Activated T-helper 17 cell treated with anti-CD3 and anti-CD28 coated beads, Interleukin-2, amount 50 U/mL, for 72 hours (primary cell): ENCODE measurements around the gene PTPRM. TPM values are rescaled to one million over a fixed set of nuclear protein-coding genes. Genes with fewer than 3 reads are reported as not detected.

ENCODE experiments used
- ATAC-seq: fragments of 150-1000 bp; cut with Tn5 transposase; replicated peaks from 2 replicates; pipeline ENCODE4 v1.10.0; 2021; ENCODE audit warnings: mild to moderate bottlenecking, moderate library complexity
- H3K27ac Mint-ChIP-seq: one replicate; pipeline ENCODE4 v1.8.0; 2022; ENCODE audit warnings: mixed read lengths
- H3K27me3 Mint-ChIP-seq: one replicate; pipeline ENCODE4 v1.8.0; 2022; ENCODE audit warnings: mixed read lengths
- H3K36me3 Mint-ChIP-seq: one replicate; pipeline ENCODE4 v1.8.0; 2022; ENCODE audit warnings: low read depth, mild to moderate bottlenecking, mixed read lengths
- H3K4me1 Mint-ChIP-seq: one replicate; pipeline ENCODE4 v1.8.0; 2022; ENCODE audit warnings: mixed read lengths
- H3K4me3 Mint-ChIP-seq: one replicate; pipeline ENCODE4 v1.8.0; 2022; ENCODE audit warnings: mild to moderate bottlenecking, mixed read lengths
- H3K9me3 Mint-ChIP-seq: one replicate; pipeline ENCODE4 v1.8.0; 2022; ENCODE audit warnings: mixed read lengths
- total RNA-seq, 2 donors: library from RNA; stranded (reverse); gene quantifications; one replicate each; pipeline ENCODE4 v1.2.3, GENCODE V29; 2022

Gene PTPRM
- total RNA-seq, 2 donors from 2014 or later, result 7.5 to 24.5 TPM

GRCh38 chr18:7618891-7619442, 51.9 kb downstream of the PTPRM start:
- no peak overlapping the region for H3K4me3 Mint-ChIP-seq
- no peak overlapping the region for H3K27ac Mint-ChIP-seq
- no peaks in the 10 kb centered on the region for H3K4me1 Mint-ChIP-seq
- no peaks in the 10 kb centered on the region for H3K9me3 Mint-ChIP-seq
- no peaks in the 10 kb centered on the region for H3K36me3 Mint-ChIP-seq
- no peaks in the 10 kb centered on the region for H3K27me3 Mint-ChIP-seq
- ATAC-seq, result no peak

- Mint-ChIP-seq H3K27ac (no peak overlapping the region), H3K4me3 (no peak overlapping the region), H3K36me3 (no peaks in the 10 kb centered on the region), H3K9me3 (no peaks in the 10 kb centered on the region), H3K27me3 (no peaks in the 10 kb centered on the region), H3K4me1 (no peaks in the 10 kb centered on the region)
- ATAC-seq, result no peak
Observed at GRCh38 chr18:7619676-7620075, 52.6 kb downstream of the PTPRM start.

GRCh38 chr18:7622721-7623120, 55.6 kb downstream of the PTPRM start:
- ATAC-seq, result no peak
- Mint-ChIP-seq H3K9me3 (no peaks in the 10 kb centered on the region), H3K4me1 (no peaks in the 10 kb centered on the region), H3K4me3 (no peak overlapping the region), H3K27me3 (no peaks in the 10 kb centered on the region), H3K36me3 (no peaks in the 10 kb centered on the region), H3K27ac (no peak overlapping the region)

GRCh38 chr18:7623681-7624080, 56.6 kb downstream of the PTPRM start:
- Mint-ChIP-seq H3K9me3 (no peaks in the 10 kb centered on the region), H3K27ac (no peak overlapping the region), H3K4me3 (no peak overlapping the region), H3K4me1 (no peaks in the 10 kb centered on the region), H3K36me3 (no peaks in the 10 kb centered on the region), H3K27me3 (no peaks in the 10 kb centered on the region)
- ATAC-seq, result no peak

DNA sequence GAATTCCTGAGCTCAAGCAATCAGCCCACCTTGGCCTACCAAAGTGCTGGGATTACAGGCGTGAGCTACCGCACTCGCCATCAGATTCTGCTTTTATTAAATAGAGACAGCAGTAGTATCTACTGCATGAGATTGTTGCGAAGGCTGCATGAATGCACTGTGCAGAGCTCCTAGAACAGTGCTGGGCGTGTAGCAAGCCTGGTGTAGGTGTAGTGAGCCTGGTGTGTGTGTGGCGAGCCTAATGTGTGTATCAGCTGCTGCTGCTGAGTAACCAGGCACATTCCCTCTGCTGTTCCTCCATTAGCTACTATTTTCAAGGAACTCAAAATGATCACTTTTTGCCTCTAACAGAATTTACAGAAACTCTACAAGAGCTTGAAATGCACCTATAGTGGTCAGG, 57.6 kb downstream of the PTPRM start:
- no peaks in the 10 kb centered on the region for H3K27me3 Mint-ChIP-seq
- no peak overlapping the region for H3K27ac Mint-ChIP-seq
- H3K36me3 Mint-ChIP-seq, result no peaks in the 10 kb centered on the region
- no peaks in the 10 kb centered on the region for H3K4me1 Mint-ChIP-seq
- no peaks in the 10 kb centered on the region for H3K9me3 Mint-ChIP-seq
- H3K4me3 Mint-ChIP-seq, result no peak overlapping the region
- ATAC-seq, result no peak

- Mint-ChIP-seq H3K4me3 (no peak overlapping the region), H3K4me1 (no peaks in the 10 kb centered on the region), H3K27ac (no peak overlapping the region), H3K9me3 (no peaks in the 10 kb centered on the region), H3K27me3 (no peaks in the 10 kb centered on the region), H3K36me3 (no peaks in the 10 kb centered on the region)
- no peak for ATAC-seq
Observed at GRCh38 chr18:7626175-7626921, 59.2 kb downstream of the PTPRM start.

DNA sequence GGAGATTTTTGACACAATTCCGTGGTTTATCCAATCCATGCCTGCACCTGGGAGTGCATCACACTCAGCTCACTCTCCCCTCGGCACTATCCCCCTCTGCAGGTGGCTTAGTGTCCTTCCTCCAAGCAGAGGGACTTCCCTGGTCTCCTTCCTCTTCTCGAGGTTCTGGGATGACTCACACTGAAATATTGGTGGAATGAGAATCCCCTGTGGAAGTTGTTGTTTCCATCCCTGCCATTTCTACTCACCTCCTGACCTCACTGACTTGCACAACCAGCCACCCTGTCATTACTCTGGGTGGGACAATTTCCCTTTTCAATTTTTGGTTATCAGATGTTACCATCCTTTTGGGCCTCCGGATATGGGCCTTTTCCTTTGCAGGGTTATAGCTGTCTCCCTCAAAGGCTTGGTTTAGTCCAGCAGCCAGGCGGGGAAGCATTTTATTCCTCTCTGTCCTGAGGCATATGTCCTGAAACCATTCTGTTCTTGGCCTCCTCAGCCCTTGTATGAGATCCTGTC, 59.9 kb downstream of the PTPRM start:
- Mint-ChIP-seq H3K4me3 (no peak overlapping the region), H3K27me3 (no peaks in the 10 kb centered on the region), H3K36me3 (no peaks in the 10 kb centered on the region), H3K4me1 (no peaks in the 10 kb centered on the region), H3K27ac (no peak overlapping the region), H3K9me3 (no peaks in the 10 kb centered on the region)
- no peak for ATAC-seq

- H3K27ac Mint-ChIP-seq, result no peak overlapping the region
- H3K4me1 Mint-ChIP-seq, result no peaks in the 10 kb centered on the region
Observed at GRCh38 chr18:7629416-7629815, 62.3 kb downstream of the PTPRM start.

DNA sequence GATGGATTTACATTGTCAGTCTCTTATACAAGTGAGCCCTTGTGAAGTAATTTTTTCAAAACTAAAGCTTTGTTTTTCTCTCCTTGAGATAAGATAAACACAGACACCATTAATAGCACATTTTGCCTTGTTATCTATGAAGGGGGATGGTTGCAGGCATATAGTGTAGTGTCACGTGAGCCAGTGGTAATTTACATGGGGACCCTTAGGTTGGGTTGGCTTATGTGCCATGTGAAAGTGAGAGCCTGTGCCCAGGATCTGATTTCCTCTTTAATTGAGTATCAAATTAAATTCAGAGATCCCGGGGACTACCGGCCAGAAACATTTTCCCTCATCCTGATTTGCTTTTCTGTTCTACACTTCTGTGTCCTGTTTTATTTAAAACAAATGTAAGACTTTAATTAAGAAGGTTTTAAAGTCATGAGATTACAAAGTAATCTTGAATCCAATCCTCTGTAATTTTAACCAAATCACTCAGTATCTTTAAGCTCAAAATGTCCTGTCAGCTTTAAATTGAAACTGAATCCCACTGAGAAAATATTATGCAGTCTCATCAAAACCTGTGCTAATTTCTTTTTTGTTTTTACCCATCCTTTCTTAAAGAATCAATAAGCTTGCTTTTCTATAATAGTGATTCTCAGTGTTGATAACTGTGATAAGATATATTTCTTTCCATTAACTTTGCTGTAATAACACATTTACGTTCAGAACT, 63.8 kb downstream of the PTPRM start:
- Mint-ChIP-seq H3K27ac (no peak overlapping the region), H3K4me1 (no peaks in the 10 kb centered on the region), H3K36me3 (no peaks in the 10 kb centered on the region), H3K27me3 (no peaks in the 10 kb centered on the region), H3K9me3 (peaks cover 11% of the 10 kb centered on the region), H3K4me3 (no peak overlapping the region)
- no peak for ATAC-seq

More at GRCh38 chr18:7629416-7629815, 62.3 kb downstream of the PTPRM start:
- no peaks in the 10 kb centered on the region for H3K27me3 Mint-ChIP-seq
- H3K36me3 Mint-ChIP-seq, result no peaks in the 10 kb centered on the region
- H3K9me3 Mint-ChIP-seq, result peaks cover 7% of the 10 kb centered on the region
- H3K4me3 Mint-ChIP-seq, result no peak overlapping the region
- no peak for ATAC-seq

- Mint-ChIP-seq H3K36me3 (no peaks in the 10 kb centered on the region), H3K27me3 (no peaks in the 10 kb centered on the region), H3K9me3 (peaks cover 16% of the 10 kb centered on the region), H3K27ac (no peak overlapping the region), H3K4me3 (no peak overlapping the region), H3K4me1 (no peaks in the 10 kb centered on the region)
- ATAC-seq, result no peak
Observed at GRCh38 chr18:7632152-7633098, 65.3 kb downstream of the PTPRM start.

DNA sequence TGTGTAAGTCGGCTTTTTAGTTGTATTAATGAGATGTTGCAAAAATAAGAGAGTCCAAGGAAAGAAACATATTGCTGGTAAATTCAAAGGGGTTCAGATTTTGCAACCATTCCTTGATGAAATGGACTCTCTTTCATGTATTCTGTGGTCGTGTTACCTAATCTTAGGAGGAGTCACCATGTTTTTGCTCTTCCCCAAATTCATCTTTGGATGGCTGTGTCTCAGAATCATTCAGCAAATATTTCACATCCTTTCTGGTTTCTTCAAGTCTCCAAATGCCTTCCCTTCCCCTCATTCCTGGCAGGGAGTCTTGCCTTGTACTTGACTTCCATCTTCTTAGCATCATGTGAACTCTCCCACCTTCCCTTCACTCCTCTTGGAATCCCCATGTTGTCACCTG, 66.1 kb downstream of the PTPRM start:
- Mint-ChIP-seq H3K36me3 (no peaks in the 10 kb centered on the region), H3K4me3 (no peak overlapping the region), H3K4me1 (no peaks in the 10 kb centered on the region), H3K27me3 (no peaks in the 10 kb centered on the region), H3K9me3 (peaks cover 16% of the 10 kb centered on the region), H3K27ac (no peak overlapping the region)
- no peak for ATAC-seq

DNA sequence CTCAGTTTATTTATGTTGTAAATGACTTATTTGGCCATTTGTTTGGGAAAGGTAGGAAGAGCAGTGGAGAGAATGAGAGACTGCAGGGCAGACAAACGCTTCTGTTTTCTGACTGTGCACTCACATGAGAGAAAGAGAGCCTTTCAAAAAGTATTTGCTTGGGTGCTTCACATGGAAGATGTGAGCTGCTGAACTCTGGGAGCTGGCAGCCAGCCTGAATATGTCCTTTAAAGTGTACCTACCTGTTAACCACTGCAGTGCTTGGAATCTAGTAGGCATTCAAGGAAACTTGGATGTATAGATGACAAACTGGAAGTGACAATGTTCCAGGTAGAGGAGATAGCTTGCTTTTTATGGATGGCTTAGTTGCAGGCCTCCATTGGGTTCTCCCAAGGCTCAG, 68.8 kb downstream of the PTPRM start:
- no peak overlapping the region for H3K4me3 Mint-ChIP-seq
- no peaks in the 10 kb centered on the region for H3K4me1 Mint-ChIP-seq
- no peaks in the 10 kb centered on the region for H3K27me3 Mint-ChIP-seq
- peaks cover 16% of the 10 kb centered on the region for H3K9me3 Mint-ChIP-seq
- no peak overlapping the region for H3K27ac Mint-ChIP-seq
- ATAC-seq, result no peak
- H3K36me3 Mint-ChIP-seq, result no peaks in the 10 kb centered on the region

DNA sequence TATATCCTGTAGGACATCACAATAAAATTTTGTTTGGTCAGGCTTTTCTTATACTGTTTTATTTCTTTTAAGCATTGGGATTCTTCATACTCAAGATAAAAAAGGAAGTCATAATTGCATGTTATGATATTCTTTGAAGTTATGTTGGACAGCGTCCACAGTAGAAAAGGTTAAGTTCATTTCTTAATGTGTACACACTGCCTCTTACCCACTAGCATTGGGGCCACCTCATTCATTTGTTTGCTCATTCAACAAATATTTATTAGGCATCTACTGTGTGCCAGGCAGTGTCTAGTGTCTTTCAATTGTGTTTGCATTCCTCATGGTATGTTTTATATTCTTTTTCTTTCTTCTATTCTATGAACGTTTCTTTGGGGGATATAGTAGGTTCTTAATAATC, 70.2 kb downstream of the PTPRM start:
- Mint-ChIP-seq H3K9me3 (peaks cover 16% of the 10 kb centered on the region), H3K27me3 (no peaks in the 10 kb centered on the region), H3K4me1 (no peaks in the 10 kb centered on the region), H3K27ac (no peak overlapping the region), H3K4me3 (no peak overlapping the region), H3K36me3 (no peaks in the 10 kb centered on the region)
- no peak for ATAC-seq

DNA sequence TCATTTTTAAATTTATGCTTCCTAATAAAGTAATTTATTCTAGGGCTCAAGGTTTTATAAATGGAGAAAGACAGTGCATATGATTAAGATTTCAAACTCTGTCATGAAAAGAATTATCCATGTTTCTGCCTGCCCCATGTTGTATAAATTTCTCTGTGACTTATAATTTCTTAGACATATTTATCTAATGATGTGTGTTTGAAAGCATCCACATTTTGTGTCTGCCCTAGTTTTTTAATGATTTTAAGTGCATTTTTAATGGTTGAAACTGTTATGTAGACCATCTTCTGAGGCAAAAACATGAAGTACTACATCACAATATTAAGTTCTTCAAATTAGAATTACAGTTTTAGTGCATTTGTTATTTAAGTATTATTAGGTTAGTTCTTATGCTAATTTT, 71.2 kb downstream of the PTPRM start:
- H3K36me3 Mint-ChIP-seq, result no peaks in the 10 kb centered on the region
- ATAC-seq, result no peak
- H3K4me3 Mint-ChIP-seq, result no peak overlapping the region
- no peaks in the 10 kb centered on the region for H3K4me1 Mint-ChIP-seq
- H3K27ac Mint-ChIP-seq, result no peak overlapping the region
- H3K9me3 Mint-ChIP-seq, result peaks cover 11% of the 10 kb centered on the region
- H3K27me3 Mint-ChIP-seq, result no peaks in the 10 kb centered on the region
